ENCODE measurements around the gene TRAF7. TPM values are rescaled to one million over a fixed set of nuclear protein-coding genes. Genes with fewer than 3 reads are reported as not detected.

The TRAF7 gene
- total RNA-seq, 6 experiments from 2014 or later, result 40.9 to 56.2 (median 46.2) TPM

DNA sequence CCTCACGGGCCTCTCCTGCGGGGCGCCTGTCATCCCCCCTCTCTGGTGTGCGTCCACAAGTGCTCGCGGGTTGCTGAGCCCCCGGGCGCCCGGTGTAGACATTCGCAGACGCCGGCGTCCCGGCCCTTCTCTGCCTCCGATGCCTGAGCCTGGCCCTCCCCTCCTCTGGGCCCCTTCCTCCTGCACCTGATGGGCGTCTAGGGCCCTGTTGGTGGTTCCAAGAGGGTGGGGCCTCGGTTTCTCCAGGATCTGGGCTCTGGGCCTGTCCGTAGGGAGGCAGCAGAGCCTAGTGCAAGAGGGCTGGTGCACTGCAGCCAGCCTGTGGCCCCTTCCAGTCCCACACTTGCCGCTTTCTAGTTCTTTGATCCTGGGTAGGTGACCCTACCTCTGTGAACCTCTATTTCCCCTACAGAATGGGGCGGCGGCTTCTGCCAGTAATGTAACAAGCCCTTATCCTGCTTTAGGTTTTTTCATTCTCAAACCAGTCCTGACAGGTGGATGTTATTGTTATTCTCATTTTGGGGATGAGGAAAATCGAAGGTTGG lies 68.4 kb downstream of the TRAF7 start:
- no peak for TF ChIP-seq POLR2A (IDR thresholded peaks at IDR 0.05)
- TF ChIP-seq, protein P1, sequence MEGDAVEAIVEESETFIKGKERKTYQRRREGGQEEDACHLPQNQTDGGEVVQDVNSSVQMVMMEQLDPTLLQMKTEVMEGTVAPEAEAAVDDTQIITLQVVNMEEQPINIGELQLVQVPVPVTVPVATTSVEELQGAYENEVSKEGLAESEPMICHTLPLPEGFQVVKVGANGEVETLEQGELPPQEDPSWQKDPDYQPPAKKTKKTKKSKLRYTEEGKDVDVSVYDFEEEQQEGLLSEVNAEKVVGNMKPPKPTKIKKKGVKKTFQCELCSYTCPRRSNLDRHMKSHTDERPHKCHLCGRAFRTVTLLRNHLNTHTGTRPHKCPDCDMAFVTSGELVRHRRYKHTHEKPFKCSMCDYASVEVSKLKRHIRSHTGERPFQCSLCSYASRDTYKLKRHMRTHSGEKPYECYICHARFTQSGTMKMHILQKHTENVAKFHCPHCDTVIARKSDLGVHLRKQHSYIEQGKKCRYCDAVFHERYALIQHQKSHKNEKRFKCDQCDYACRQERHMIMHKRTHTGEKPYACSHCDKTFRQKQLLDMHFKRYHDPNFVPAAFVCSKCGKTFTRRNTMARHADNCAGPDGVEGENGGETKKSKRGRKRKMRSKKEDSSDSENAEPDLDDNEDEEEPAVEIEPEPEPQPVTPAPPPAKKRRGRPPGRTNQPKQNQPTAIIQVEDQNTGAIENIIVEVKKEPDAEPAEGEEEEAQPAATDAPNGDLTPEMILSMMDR (IDR thresholded peaks at IDR 0.05), result peak in 3 of 4 donors; percentile 19 to 44 (median 22)
- Histone ChIP-seq H3K4me3 (peak overlapping the region; percentile 97 to 99 (median 98)), H3K27ac (peak overlapping the region; percentile 68 to 86 (median 75)), H3K4me1 (peaks cover 0 to 29% (median 15%) of the 10 kb centered on the region in 4 donors), H3K27me3 (no peaks in the 10 kb centered on the region), H3K9me3 (no peaks in the 10 kb centered on the region), H3K36me3 (peaks cover 0 to 9% (median 0%) of the 10 kb centered on the region in 4 donors)
- peak; percentile 43 to 67 (median 60) for ATAC-seq
- intact Hi-C loops (cut with DNase I), result no loop called here
- peak; percentile 63 to 75 (median 72) for DNase-seq
- WGBS (ENCODE audit: insufficient coverage, low coverage, low lambda C conversion rate, missing lambda C conversion rate), result 30% methylated on average over 4 of the region's 22 CpGs

DNA sequence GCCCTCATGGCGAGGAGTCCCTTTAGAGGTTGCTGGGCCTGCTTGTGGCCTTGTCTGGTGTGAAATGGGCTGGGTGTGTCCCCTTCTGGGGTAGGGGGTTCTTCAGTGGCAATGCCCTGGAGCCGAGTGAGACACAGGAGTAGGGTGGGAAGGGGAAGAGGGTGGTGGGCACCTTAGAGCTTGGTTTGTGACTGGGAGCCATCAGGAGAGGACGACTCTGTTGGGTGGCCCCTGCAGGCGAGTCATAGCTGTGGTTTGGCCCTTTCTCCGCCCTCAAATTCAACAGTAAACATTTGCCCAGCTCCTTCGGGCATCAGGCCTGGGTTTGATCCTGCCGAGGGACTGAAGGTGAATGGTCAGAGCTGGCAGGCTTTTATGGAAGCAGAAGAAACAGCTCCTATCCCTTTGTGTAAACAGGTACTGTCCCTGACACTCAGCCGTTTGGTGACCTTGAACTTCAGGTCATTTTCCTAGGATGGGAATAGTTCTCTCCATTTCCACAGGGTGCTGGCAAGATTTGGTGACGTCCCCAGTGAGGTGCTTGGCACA lies 70.7 kb downstream of the TRAF7 start:
- H3K27me3 ChIP-seq, result no peaks in the 10 kb centered on the region
- 26% methylated on average over 6 of the region's 9 CpGs for WGBS (ENCODE audit: insufficient coverage, low coverage, low lambda C conversion rate, missing lambda C conversion rate)

DNA sequence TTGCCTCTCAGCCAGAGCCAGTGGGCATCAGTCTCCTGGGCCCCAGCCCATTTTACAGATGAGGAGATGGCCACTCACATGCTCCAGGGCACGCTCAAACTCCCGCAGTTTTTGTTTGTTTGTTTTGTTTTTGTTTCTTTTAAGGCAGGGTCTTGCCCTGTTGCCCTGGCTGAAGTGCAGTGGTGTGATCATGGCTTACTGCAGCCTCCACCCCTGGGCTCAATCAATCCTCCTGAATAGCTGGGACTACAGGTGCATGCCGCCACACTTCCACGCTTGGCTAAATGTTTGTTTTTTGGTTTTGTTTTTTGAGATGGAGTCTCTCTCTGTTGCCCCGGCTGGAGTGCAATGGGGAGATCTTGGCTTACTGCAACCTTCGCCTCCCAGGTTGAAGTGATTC lies 71.3 kb downstream of the TRAF7 start:
- ATAC-seq (no peak), DNase-seq (no peak)
- Histone ChIP-seq H3K9me3 (no peaks in the 10 kb centered on the region), H3K36me3 (peaks cover 0 to 25% (median 3%) of the 10 kb centered on the region in 4 donors), H3K27me3 (no peaks in the 10 kb centered on the region), H3K27ac (no peak overlapping the region), H3K4me3 (no peak overlapping the region), H3K4me1 (peaks cover 0 to 29% (median 15%) of the 10 kb centered on the region in 4 donors)
- TF ChIP-seq, protein P1 (IDR thresholded peaks at IDR 0.05), result no peak
- intact Hi-C loops (cut with DNase I), result no loop called here
- 56% methylated on average over 5 of the region's 6 CpGs for WGBS (ENCODE audit: insufficient coverage, low coverage, low lambda C conversion rate, missing lambda C conversion rate)

More for the DNA sequence above, 70.7 kb downstream of the TRAF7 start:
- no peak overlapping the region for H3K4me3 ChIP-seq
- intact Hi-C loops (cut with DNase I), result no loop called here
- peaks cover 0 to 29% (median 15%) of the 10 kb centered on the region in 4 donors for H3K4me1 ChIP-seq
- peak overlapping the region in 1 of 3 donors; percentile 58 for H3K27ac ChIP-seq
- DNase-seq, result peak; percentile 64 to 87 (median 86)
- peak; percentile 26 to 55 (median 38) for ATAC-seq
- no peaks in the 10 kb centered on the region for H3K9me3 ChIP-seq
- peaks cover 0 to 22% (median 3%) of the 10 kb centered on the region in 4 donors for H3K36me3 ChIP-seq
- TF ChIP-seq, protein P1 (IDR thresholded peaks at IDR 0.05), result no peak
- no peak for TF ChIP-seq POLR2A (IDR thresholded peaks at IDR 0.05)

MicroRNA genes within 50 kb of the gene (microRNA counts, 767-probe panel; counts per million panel counts)
- 237 counts per million for microRNA hsa-miR-3180
- 9,063 counts per million, percentile 46 among the panel's probes with 10 or more counts for microRNA hsa-miR-4516

Small RNA genes within 50 kb of the gene (microRNA-seq; reads per million reads assigned to microRNA genes)
- gene MIR3180-5 (0 reads per million in 2 donors), gene MIR4516 (0 to 0.29 reads per million in 2 donors), gene MIR6511B1 (0 reads per million in 2 donors)

Small RNA genes within 50 kb of the gene (small RNA-seq; reads per million reads assigned to genes)
- 0 reads per million in 2 experiments for gene MIR3180-5
- gene MIR4516, result 0 reads per million in 2 experiments
- gene RF00019, result 0 reads per million in 2 experiments
- gene SNORD60, result 0 reads per million in 2 experiments

Other genes with a start within 250 kb of the TRAF7 start
- not detected for gene HS3ST6, start 237.4 kb upstream of the TRAF7 start, total RNA-seq
- gene MSRB1, start 212.6 kb upstream of the TRAF7 start, total RNA-seq, result 100 to 1,000 TPM in 3 of 6 experiments, 10 to 100 TPM in 3; 63.4 to 121 (median 98.5) TPM
- under 1 TPM in 1 of 6 experiments, not detected in 5; 0.12 TPM for gene RPL3L, start 201.1 kb upstream of the TRAF7 start, total RNA-seq
- 100 to 1,000 TPM in 2 of 6 experiments, 10 to 100 TPM in 4; 68.7 to 210 (median 81.2) TPM for gene NDUFB10, start 196.2 kb upstream of the TRAF7 start, total RNA-seq
- gene RPS2, start 191.0 kb upstream of the TRAF7 start, total RNA-seq, result 1,000 to 10,000 TPM in 1 of 6 experiments, 100 to 1,000 TPM in 5; 451 to 1,052 (median 541) TPM
- not detected for gene RNF151, start 188.9 kb upstream of the TRAF7 start, total RNA-seq
- gene TBL3, start 183.7 kb upstream of the TRAF7 start, total RNA-seq, result 10 to 100 TPM; 15.8 to 42.4 (median 18.1) TPM
- 1 to 10 TPM in 1 of 6 experiments, under 1 TPM in 3, not detected in 2; 0.51 to 1.3 (median 0.60) TPM for gene NOXO1, start 174.3 kb upstream of the TRAF7 start, total RNA-seq
- gene GFER, start 171.6 kb upstream of the TRAF7 start, total RNA-seq, result 10 to 100 TPM; 16.1 to 18.6 (median 18.0) TPM
- under 1 TPM in 1 of 6 experiments, not detected in 5; 0.22 TPM for gene SYNGR3, start 165.8 kb upstream of the TRAF7 start, total RNA-seq
- gene ZNF598, start 146.0 kb upstream of the TRAF7 start, total RNA-seq, result 10 to 100 TPM; 21.6 to 46.4 (median 25.0) TPM
- gene NPW, start 136.0 kb upstream of the TRAF7 start, total RNA-seq, result 10 to 100 TPM in 2 of 6 experiments, 1 to 10 TPM in 4; 2.7 to 12.3 (median 8.2) TPM
- 100 to 1,000 TPM; 129 to 284 (median 186) TPM for gene NHERF2, start 128.9 kb upstream of the TRAF7 start, total RNA-seq
- 100 to 1,000 TPM in 1 of 6 experiments, 10 to 100 TPM in 5; 12.0 to 127 (median 42.6) TPM for gene NTHL1, start 107.9 kb upstream of the TRAF7 start, total RNA-seq
- 100 to 1,000 TPM in 1 of 6 experiments, 10 to 100 TPM in 5; 25.7 to 124 (median 59.4) TPM for gene TSC2, start 107.8 kb upstream of the TRAF7 start, total RNA-seq
- 10 to 100 TPM; 28.5 to 58.2 (median 42.8) TPM for gene PKD1, start 19.9 kb upstream of the TRAF7 start, total RNA-seq
- gene RAB26, start 7.2 kb upstream of the TRAF7 start, total RNA-seq, result 10 to 100 TPM in 3 of 6 experiments, 1 to 10 TPM in 3; 3.8 to 14.6 (median 8.7) TPM
- not detected for gene CASKIN1, start 40.8 kb downstream of the TRAF7 start, total RNA-seq
- gene MLST8, start 49.7 kb downstream of the TRAF7 start, total RNA-seq, result 10 to 100 TPM; 13.1 to 51.0 (median 17.5) TPM
- gene BRICD5, start 55.1 kb downstream of the TRAF7 start, total RNA-seq, result 1 to 10 TPM in 4 of 6 experiments, under 1 TPM in 2; 0.74 to 3.7 (median 2.0) TPM
- gene PGP, start 59.1 kb downstream of the TRAF7 start, total RNA-seq, result 10 to 100 TPM in 1 of 6 experiments, 1 to 10 TPM in 5; 3.8 to 14.2 (median 6.9) TPM
- 10 to 100 TPM in 4 of 6 experiments, 1 to 10 TPM in 2; 8.9 to 11.3 (median 10.4) TPM for gene E4F1, start 67.8 kb downstream of the TRAF7 start, total RNA-seq
- 1 to 10 TPM in 1 of 6 experiments, under 1 TPM in 4, not detected in 1; 0.31 to 1.1 (median 0.40) TPM for gene DNASE1L2, start 80.7 kb downstream of the TRAF7 start, total RNA-seq
- gene ECI1, start 95.8 kb downstream of the TRAF7 start, total RNA-seq, result 100 to 1,000 TPM in 2 of 6 experiments, 10 to 100 TPM in 4; 68.1 to 150 (median 85.5) TPM
- gene RNPS1, start 112.3 kb downstream of the TRAF7 start, total RNA-seq, result 10 to 100 TPM; 29.0 to 61.9 (median 38.9) TPM
- 1 to 10 TPM; 1.2 to 2.9 (median 2.1) TPM for gene ABCA3, start 184.9 kb downstream of the TRAF7 start, total RNA-seq